NCI-H460 (cell line): ENCODE data around the gene SLC38A1. TPM values are rescaled to one million over a fixed set of nuclear protein-coding genes. Genes with fewer than 3 reads are reported as not detected.
"Not testable (repeated sequence)": the region's sequence is repeated elsewhere in the genome, so short reads cannot be mapped to it uniquely, and the experiment has no call there.

ENCODE experiments used
- DNase-seq: peaks from one replicate; pipeline ENCODE4 v3.0.0-alpha.2; 2016; ENCODE audit warnings: low read depth; ENCODE audit errors: extremely low read depth
- total RNA-seq: library from RNA; depleted of rRNA; stranded (reverse); fragments of >200 nt; shearing (Covaris generic); gene quantifications from 2 replicates; pipeline ENCODE4 v1.2.3, GENCODE V29; 2014

SLC38A1 gene
- total RNA-seq, 1 experiment from 2014 or later = 305 TPM

DNA sequence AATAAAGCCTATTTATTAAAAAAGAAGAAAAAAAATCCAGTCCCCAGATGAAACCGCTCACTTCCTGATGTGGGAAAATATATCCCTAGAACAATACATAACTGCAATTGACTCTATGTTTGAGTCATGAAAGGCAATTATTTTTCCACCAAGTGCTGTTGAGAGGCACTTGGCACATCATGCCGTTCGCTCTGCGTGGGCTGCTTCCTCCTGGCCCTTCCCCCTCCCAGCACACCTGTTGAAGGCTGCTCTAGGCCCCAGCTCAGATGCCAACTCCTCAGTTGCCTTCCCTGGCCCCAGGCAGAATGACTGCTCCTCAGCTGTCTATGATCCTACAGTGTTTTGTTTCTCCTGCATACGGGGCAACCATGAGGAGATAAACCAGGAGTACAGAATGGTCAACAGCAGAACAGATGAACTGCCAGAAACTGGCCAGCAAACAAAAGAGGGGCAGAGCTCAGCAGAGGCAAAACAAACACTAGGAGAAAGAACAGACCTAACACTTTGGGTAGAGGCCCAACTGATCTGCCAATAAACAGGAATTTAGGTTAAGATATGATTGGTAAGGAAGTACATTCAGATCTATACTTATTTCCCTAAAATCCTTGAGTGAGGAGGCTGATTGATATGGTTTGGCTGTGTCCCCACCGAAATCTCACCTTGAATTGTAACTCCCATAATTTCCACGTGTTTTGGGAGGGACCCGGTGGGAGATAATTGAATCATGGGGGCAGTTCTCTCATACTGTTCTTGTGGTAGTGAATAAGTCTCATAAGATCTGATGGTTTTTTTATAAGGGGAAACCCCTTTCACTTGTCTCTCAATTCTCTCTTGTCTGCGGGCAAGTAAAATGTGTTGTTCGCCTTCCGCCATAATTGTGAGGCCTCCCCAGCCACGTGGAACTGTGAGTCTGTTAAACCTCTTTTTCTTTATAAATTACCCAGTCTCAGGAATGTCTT, 58.6 kb downstream of the SLC38A1 start:
- no peak for DNase-seq

DNA sequence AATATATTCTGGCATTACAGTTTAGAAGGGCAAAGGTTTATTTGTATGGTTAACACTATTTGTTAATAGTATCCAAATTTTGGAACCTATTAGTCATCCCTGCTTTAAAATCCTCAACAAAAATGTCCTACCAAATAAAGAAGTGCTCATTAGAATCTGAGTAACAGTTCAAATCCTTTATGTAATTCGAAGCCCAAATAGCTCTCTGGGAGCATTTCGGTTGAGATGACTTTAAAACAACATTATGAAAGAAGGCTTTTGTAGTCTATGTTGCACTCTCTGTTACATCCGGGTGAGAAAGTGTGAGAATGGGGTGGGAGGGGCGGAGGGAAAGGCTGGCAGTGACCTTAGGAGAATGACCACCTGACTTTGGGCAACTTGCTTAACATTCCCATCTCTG, 59.7 kb downstream of the SLC38A1 start:
- peak; percentile 15 for DNase-seq

DNA sequence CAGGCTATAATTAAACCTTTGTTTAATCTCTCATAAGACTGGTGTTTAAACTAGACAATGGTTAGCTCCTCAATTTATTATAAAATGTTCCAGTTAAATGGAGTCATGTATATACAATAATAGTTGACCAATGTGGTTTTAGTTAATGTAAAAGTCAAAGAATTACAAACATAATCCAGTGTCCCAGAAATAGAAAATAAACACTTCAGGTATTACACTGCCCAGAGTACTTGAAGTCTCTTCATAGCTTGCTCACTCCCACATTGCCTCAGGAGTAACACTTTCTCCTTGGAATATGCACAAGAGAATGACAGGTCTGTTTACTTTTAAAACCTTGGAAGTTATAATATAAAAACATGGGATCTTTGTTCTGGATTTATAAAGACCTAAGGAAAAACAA, 60.5 kb downstream of the SLC38A1 start:
- no peak for DNase-seq

DNA sequence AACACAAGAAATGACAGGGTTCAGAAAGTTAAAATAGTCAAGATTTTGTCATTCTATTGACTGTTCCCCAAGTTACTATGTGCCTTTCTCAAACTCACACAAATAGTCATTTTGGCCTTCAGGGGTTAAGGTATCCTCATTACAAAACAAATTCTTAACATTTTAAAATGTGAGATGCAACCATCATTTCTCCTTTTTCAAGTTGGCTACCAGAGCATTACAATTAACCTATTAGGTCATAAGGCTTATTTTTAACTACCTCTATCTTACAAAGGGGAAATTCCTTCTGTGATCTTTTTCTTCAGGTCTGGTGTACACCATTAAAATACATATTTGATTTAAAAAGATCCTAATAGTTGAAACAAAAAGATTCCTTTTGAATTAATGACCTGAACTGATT, 61.2 kb downstream of the SLC38A1 start:
- no peak for DNase-seq

DNA sequence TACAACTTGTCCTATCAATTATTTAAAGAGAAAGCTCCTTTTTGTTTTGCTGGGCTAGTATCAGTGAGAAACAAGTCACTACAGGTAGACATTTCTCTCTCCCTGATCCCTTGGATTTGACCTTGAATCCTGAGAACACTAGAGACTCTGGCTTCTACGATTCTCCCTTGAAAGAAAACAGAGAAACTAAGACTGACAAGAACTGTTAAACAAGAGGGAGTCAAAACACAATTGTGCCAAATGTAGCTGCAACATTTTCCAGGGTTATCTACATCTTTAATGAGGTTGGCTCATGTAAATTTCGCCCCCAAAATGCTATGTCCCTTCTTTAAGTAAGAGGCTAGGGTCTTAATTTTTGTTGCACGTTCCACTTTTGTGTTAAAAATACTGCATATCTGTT, 62.4 kb downstream of the SLC38A1 start:
- DNase-seq = no peak

DNA sequence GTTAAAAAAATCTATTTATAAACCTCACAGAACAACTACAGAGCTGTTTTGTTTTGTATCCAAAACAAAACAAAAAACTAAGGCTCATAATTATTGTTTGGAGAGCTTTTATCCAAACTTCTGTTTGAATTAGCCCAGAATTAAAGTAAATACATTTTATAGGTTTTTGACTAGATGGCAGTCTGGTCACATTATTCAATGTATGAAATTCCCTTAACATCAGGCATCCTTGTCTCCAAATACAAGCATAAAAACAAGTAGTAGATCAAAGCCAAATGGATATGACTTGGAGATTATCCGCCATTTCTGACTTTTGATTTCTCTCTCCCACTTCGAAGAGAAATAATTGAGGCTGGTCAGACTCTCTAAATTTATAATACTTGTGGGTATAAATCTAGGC, 63.5 kb downstream of the SLC38A1 start:
- DNase-seq = no peak

DNA sequence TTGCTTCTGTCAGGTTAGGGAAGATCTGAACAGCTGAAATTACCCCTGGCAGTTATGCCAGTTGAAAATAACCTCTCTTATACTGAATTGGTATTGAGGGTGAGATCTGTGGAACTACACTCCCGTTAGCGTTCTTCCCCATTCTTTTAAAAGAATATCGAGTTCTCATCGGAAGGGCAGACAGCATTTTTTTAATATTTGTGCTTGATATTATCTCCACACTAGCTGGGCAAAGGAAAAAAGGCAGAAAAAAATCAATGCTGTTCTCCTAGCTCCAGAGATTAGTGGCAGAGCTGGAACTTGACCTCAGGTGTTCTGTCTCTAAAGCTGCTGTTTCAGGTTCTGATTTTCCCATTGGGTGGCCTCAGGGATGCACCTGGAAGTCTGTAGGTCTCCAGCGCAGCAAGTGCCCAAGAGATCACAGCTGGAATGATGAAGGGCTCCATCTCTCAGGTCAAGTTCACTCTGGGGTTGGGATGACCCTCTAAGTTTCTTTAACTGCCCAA, 67.5 kb downstream of the SLC38A1 start:
- no peak for DNase-seq

DNA sequence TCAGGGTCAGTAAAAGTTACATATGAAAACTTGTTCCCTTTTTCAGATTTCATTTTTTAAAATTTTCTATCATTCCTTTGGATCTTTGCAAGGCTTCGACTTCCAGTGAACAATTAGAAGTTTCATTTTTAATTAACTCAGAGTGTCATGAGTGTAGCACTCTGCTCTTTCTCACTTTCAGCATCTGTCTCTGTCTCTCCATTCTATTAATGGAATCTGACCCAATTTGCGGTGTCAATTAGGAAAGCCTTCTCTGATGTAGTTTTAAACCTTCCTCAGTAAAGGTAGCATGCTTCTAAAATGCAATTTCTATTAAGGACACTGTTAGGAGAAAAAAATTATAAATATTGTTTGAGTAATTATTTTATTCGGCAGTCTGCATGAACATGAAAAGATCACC, 68.3 kb downstream of the SLC38A1 start:
- DNase-seq = no peak

DNA sequence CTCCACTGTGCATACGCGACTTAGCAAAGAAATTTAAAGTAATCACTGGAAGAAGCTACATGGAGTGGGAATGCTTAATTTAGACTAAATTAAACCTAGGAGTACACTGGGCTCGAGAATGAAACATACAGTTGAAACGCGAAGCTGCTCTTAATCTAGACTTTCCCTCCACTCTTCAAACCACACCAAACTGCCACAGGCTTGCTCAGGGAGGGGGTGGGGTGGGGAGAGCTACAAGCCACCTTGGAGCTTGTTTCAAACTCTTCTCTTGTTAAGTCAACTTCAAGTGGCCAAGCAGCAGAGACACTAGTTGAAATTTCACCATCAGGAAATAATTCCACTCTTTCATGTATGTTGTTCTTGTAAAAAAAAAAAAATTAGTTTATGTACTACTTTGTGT, 69.9 kb downstream of the SLC38A1 start:
- DNase-seq = no peak

DNA sequence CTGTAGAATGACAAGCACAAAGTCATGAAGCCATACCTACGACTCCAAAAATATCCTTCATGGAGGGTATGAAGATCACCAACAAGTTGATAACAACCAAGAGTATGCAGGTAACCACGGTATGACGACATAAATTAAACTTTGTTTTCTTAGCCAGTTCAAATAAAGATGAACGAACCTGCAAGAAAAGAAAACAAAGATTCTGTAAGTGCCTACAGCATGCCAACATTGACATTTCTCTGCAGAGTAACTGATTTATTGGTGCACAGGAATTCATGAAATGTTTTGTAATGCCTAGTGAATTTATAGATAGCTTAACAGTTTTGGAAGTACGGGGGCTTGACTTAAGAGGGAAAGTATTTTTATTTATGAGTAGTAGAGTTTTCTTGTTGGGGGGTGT, 71.0 kb downstream of the SLC38A1 start:
- no peak for DNase-seq

DNA sequence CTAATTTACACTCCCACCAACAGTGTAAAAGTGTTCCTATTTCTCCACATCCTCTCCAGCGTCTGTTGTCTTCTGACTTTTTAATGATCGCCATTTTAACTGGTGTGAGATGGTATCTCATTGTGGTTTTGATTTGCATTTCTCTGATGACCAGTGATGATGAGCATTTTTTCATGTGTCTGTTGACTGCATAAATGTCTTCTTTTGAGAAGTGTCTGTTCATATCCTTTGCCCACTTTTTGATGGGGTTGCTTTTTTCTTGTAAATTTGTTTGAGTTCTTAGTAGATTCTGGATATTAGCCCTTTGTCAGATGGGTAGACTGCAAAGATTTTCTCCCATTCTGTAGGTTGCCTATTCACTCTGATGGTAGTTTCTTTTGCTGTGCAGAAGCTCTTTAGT, 78.3 kb downstream of the SLC38A1 start:
- not testable (repeated sequence) for DNase-seq

DNA sequence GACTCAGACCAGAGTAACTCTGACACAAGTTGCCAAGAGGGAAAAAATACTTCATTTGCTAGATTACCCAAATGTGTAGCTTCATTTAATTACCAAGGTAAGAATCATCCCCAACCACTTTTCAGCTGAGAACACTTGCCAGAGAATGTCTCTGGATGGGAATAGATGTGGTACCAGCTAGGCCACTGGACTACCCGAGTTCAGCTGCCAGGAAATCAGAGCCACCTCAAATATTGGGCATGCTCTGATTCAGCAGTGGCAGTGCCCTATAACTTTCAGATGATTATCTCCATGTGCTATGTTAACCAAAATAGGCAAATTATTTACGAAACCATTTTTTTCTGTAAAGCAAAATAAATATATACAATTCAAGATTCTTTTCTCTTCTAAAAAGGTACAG, 80.7 kb downstream of the SLC38A1 start:
- no peak for DNase-seq

DNA sequence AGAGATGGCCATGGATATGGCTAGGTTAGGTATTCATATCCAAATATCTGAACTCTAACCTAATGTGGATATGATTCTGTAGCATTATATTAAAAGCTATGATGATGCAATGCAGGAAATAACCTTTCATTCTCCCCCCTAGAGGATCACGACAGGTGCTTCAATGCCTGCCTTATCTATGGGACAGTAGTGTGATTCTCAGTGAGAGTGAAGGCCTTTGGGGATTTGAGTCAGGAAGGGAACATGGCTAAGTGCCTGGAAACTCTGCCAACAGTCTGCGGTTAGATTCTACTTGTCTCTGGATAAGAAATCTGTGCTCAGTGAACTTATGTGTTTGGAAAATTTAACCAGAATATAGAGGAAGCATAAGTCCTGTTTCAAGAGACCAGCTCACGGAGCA, 81.8 kb downstream of the SLC38A1 start:
- no peak for DNase-seq

DNA sequence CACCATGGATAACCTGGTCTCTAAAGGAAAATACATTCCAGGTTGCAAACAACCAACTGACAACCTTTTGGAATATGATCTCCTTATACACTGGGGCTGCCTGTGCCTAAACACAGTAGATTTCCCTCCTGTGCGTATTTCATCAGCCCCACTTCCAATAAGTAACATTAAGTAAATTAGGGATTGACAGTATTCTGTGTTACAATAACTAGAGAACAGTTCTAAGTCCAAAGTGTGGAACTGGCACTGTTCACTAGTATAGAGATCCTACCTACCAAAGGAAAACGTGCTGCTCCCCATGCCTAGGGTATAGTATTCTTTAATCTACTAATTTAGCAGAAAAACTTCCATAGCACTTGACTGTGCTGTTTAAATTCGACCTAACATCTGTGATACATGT, 82.8 kb downstream of the SLC38A1 start:
- no peak for DNase-seq

DNA sequence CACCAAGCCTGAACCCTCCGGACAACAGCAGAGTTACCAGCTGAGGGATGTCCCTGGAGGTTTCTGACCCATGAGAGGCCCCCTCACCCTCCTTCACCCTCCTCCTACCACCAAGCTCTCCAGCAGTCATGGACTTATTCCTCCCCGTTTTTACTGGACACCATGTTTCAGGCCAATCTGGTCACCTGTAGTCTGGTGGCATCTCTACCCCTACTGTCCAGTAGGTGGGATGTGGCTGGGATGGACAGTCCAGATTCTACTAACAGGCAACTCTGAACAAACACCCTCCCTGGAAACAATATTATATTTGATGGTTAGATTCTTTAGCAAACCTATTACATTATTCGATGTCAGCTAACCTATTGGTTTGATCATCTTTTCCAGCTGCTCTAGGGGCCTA, 83.2 kb downstream of the SLC38A1 start:
- no peak for DNase-seq

DNA sequence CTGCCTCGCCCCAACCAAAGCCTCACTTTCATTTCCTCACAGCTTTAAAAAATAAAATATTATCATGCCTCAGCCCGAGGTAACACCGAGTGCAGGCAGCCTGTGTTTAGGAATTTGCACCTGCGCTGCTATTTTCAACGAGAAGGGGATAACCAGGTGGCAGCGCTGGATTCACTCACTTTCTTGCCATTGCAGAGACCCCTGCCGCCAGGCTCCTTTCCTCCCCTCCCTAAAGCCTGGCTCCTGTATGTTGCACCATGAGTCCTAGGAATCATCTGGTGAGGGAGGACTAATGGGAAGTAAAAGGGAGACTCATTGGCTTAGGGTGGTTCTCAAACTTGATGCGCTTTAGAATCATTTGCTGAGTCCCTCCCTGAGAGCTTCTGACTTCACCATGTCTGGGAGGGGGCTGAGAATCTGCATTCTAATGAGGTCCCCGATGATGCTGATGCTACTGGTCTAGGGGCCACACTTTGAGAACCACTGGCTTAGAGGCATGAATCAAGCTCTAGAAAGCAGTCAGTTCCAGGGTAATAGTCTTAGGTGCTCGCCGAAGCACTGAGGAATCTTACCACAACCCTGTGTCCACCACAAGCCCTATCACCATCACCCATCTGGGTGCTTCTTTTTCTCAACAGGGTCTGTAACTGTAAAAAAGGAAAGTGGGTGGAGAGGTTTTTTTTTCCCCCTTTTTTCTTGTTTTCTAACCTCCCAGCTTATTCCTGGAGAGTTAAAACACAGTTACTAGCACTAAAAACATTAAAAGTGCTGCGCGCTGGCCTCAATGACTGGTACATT, 83.8 kb downstream of the SLC38A1 start:
- no peak for DNase-seq

DNA sequence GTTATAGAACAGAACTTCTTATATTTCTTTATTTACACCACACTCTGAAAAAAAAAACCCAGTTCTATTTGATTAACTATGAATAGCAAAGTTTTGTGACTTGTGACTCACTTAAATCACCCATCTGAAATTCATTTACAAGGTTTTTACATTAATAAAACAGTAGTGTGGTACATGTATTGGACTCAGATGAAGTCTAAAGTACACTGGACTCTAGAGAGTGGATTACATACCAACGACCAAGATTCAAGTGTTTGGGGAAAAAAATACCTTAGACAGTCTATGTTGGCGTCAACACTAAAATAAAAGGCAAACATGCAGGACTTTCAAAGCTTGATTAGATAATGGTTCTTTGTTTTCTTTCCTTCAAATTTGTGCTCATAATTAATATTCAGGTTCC, 85.7 kb downstream of the SLC38A1 start:
- DNase-seq = no peak

DNA sequence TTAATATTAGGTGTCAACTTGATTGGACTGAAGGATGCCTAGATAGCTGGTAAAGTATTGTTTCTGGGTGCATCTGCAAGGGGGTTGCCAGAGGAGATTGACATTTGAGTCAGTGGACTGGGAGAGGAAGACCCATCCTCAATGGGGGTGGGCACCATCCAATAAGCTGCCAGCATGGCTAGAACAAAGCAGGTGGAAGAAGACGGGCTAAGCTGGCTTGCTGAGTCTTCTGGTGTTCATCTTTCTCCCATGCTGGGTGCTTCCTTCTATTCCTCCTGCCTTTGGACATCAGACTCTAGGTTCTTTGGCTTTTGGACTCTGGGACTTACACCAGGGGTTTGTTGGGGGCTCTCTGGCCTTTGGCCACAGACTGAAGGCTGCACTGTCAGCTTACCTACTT, 87.4 kb downstream of the SLC38A1 start:
- no peak for DNase-seq

DNA sequence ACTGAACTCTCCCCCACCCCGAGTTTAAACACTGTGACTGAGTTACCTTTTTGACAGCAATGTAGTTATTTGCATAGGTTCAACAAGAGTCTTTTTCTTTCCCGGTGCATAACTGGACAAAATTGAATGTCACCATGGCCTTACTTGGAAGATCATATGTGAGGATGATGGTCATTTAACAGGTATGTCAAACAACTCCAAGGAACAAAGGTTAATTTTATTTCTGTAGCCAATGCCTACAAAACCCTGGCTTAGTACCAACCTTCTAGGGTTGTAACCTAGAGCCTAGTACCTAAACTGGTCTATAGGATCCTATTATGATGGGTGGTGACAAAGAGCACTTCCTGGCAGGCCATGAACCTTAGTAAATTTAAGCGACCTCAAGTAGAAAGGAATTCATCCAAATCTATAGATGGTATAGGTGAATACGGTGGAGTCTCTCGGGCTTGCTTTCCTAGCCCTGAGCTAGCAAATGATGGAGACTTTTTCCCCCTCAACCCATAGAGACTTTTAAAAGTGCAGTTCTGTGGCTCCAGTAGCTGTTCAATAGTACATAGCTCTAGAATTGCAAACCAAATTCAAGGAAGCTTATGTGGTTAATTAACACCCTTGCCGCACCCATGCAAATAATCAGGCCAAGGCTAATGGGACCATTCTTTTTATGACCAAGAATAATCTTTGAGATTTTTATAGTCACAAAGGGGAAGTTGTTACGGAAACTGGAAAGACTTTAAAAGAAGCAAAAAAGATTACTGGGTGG, 89.0 kb downstream of the SLC38A1 start:
- DNase-seq = no peak

DNA sequence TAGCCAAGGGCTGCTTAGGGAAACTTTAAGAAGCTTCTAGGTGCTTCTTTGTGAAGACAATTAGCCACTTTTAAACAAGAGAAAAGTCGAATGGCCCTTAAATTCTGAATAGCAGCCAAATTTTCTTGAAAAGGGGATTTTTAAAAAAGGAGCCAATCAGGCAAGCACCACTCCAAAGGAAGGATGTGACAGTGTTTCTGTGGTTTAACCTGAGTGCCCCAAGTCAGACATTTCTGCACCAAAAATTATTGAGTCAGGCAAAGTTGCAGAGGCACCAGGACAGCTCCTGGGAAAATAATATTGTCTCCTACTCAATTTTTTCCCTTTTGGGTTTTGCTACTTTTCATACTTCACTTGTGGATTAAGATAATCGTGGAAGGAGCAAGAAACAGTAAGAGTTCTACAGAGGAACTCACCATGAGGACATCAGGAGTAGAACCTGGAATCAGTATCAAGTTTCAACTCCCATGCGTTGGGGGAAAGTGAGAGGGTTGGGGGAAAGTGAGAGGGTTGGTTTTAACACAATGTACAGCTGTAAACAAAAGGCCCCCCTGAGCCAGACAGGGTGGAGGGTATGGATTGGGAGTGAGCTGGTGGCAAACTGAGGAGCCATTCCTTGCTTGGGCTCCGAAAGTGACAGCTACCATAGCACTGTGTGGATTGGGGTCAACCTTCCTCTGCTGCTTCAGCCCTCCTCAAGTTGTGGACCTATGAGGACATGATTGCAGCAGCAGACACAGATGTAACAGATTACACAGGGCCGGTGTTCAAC, 90.8 kb downstream of the SLC38A1 start:
- no peak for DNase-seq
